Measurements from ENCODE around the gene ADGRB2.

DNA sequence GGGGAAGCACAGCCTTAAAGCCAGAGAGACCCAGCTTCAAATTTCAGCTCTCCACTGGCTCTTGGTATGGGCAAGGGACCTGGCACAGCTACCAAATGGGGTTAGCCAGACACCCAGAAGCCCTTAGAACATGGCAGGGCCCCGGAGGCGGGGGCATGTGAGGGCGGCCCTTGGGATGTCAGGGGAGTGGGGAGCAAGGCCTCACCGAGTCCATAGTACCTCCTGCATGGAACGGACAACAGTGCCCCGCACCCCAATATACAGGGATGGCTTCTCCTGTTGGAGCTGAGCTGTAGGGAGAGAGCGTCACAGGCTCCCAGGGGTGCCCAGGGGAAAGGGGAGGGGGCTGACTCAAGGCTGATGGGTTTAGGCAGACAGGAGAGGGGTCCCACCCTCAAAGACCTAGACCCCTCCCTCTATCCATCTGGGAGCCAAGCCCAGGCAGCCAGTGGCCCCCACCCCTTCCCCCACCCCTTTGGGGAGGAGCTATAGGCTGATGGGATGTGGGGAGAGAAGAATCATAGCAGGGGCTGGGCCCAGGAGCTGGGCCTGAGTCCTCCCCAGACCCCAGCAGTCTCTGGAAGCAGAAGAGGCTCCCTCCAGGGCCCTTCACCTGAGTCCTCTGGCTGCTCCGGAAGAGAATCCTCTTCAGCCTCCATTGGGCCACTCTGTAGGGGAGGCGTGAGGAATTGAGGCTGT lies 35.2 kb upstream of the ADGRB2 start:
- TF ChIP-seq CTCF (IDR thresholded peaks at IDR 0.05), result no peak
- TF ChIP-seq POLR2A (IDR thresholded peaks at IDR 0.05), result no peak
